Spleen (tissue), 7 donors: ENCODE results near the gene RNLS.

Source experiments
- POLR2A ChIP-seq, 3 donors: fragments of 450-650 bp; IDR thresholded peaks; one replicate each; pipeline ENCODE4 v1.5.1; 2017; ENCODE audit warnings: antibody characterized with exemption in 3 of 3, mild to moderate bottlenecking in 1 of 3
- TF ChIP-seq, protein P1 (sequence below), 11 experiments: fragments of 200-600 bp in 7 of 11; fragments of 450-650 bp in 4 of 11; sonication (generic) in 4 of 11; IDR thresholded peaks in 8 of 11; conservative IDR thresholded peaks in 3 of 11; 1 replicate in 7 of 11; 2 replicates in 4 of 11; pipeline versions ENCODE4 v1.4.0 to v1.8.0; 2016 to 2021; ENCODE audit warnings: antibody characterized with exemption in 11 of 11, inconsistent platforms in 4 of 11, mild to moderate bottlenecking in 1 of 11
- donor health status: DM: no; HTN: no; CAD: no; lungs with moderate emphysema.
- donor health status: DM: no; HTN: no; CAD: no.
- donor health status: DM: no; HTN: no; CAD: no.

DNA sequence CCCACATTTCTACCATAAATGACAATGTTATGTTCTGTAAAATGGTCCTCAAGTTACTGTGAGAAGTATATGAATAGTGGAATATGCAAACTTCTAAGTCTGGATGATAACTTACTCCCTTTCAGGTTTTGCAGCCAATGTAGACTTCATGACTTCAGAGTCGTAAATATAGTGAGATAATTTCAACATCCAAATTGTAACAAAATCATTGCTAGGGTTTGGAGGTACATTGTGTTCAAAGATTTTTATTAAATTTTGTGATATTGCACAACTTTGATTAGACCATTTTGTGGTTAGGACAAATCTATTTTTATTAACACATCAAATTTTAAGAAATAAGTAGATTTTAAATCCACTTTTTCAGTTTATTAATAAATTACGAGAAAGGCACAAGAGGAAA is 270.3 kb downstream of the RNLS start:
- TF ChIP-seq POLR2A (IDR thresholded peaks at IDR 0.05), result no peak
- TF ChIP-seq, protein P1, sequence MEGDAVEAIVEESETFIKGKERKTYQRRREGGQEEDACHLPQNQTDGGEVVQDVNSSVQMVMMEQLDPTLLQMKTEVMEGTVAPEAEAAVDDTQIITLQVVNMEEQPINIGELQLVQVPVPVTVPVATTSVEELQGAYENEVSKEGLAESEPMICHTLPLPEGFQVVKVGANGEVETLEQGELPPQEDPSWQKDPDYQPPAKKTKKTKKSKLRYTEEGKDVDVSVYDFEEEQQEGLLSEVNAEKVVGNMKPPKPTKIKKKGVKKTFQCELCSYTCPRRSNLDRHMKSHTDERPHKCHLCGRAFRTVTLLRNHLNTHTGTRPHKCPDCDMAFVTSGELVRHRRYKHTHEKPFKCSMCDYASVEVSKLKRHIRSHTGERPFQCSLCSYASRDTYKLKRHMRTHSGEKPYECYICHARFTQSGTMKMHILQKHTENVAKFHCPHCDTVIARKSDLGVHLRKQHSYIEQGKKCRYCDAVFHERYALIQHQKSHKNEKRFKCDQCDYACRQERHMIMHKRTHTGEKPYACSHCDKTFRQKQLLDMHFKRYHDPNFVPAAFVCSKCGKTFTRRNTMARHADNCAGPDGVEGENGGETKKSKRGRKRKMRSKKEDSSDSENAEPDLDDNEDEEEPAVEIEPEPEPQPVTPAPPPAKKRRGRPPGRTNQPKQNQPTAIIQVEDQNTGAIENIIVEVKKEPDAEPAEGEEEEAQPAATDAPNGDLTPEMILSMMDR (IDR thresholded peaks at IDR 0.05 in 8 of 11, conservative IDR thresholded peaks at IDR 0.05 in 3 of 11), result no peak
